OCI-LY3 (cell line): ENCODE measurements around the gene HNMT.

ENCODE experiments used
- CTCF ChIP-seq: fragments of 200-600, 300-600 bp; sonication (generic); IDR thresholded peaks from 2 replicates; pipeline ENCODE4 v1.5.1; 2014; ENCODE audit warnings: antibody characterized with exemption, low read length, low read depth
- EZH2phosphoT487 ChIP-seq: fragments of 200-600 bp; shearing (Covaris generic); IDR thresholded peaks from 2 replicates; pipeline ENCODE4 v1.6.1; 2018; ENCODE audit warnings: antibody characterized with exemption, mixed run types, low read depth

- TF ChIP-seq CTCF (no peak), EZH2phosphoT487 (no peak)
Measured at GRCh38 chr2:137929519-137929916, 34.8 kb upstream of the HNMT start.
